H9 (cell line): ENCODE results near the gene ACACA. TPM values are rescaled to one million over a fixed set of nuclear protein-coding genes. Genes with fewer than 3 reads are reported as not detected.

Experiments used
- DNase-seq: peaks from one replicate; pipeline ENCODE4 v3.0.0-alpha.2; 2017
- H2AFZ ChIP-seq: one replicate; pipeline ENCODE4 v1.6.1; 2013; ENCODE audit warnings: mild to moderate bottlenecking, low read length, control low read depth, moderate library complexity
- H2AK5ac ChIP-seq: 2 replicates; pipeline ENCODE4 v1.6.1; 2013; ENCODE audit warnings: low read length, control low read depth, mixed read lengths; ENCODE audit not compliant: insufficient read length
- H2BK120ac ChIP-seq: one replicate; pipeline ENCODE4 v1.6.1; 2013; ENCODE audit warnings: low read depth, mild to moderate bottlenecking, low read length, control low read depth, inconsistent platforms; ENCODE audit not compliant: poor library complexity, severe bottlenecking
- H2BK12ac ChIP-seq: 2 replicates; pipeline ENCODE4 v1.6.1; 2013; ENCODE audit warnings: low read length, control low read depth, mixed read lengths, low read depth; ENCODE audit not compliant: insufficient read length
- H2BK15ac ChIP-seq: 2 replicates; pipeline ENCODE4 v1.6.1; 2013; ENCODE audit warnings: low read depth, low read length, control low read depth
- H2BK20ac ChIP-seq: one replicate; pipeline ENCODE4 v1.6.1; 2013; ENCODE audit warnings: low read depth, mild to moderate bottlenecking, low read length, control low read depth, inconsistent platforms; ENCODE audit not compliant: poor library complexity, severe bottlenecking
- H2BK5ac ChIP-seq: 2 replicates; pipeline ENCODE4 v1.6.1; 2013; ENCODE audit warnings: low read length, control low read depth, mixed read lengths; ENCODE audit not compliant: insufficient read length
- H3K14ac ChIP-seq: 2 replicates; pipeline ENCODE4 v1.6.1; 2013; ENCODE audit warnings: low read length, control low read depth; ENCODE audit not compliant: insufficient read depth
- H3K18ac ChIP-seq: 2 replicates; pipeline ENCODE4 v1.6.1; 2013; ENCODE audit warnings: low read depth, mild to moderate bottlenecking, mixed read lengths, low read length, control low read depth; ENCODE audit not compliant: insufficient read length
- H3K23ac ChIP-seq: 2 replicates; pipeline ENCODE4 v1.6.1; 2013; ENCODE audit warnings: low read length, control low read depth, mixed read lengths, low read depth; ENCODE audit not compliant: insufficient read length
- H3K23me2 ChIP-seq: 2 replicates; pipeline ENCODE4 v1.6.1; 2013; ENCODE audit warnings: low read depth, mild to moderate bottlenecking, mixed read lengths, low read length, control low read depth; ENCODE audit not compliant: insufficient read length, poor library complexity, severe bottlenecking
- H3K27ac ChIP-seq: 2 replicates; pipeline ENCODE4 v1.5.1; 2013; ENCODE audit warnings: low read length, control low read depth, mixed read lengths, low read depth; ENCODE audit not compliant: insufficient read length
- H3K27me3 ChIP-seq: 2 replicates; pipeline ENCODE4 v1.6.1; 2013; ENCODE audit warnings: low read length, control low read depth, inconsistent platforms; ENCODE audit not compliant: insufficient read depth
- H3K4ac ChIP-seq: 2 replicates; pipeline ENCODE4 v1.6.1; 2013; ENCODE audit warnings: low read depth, mild to moderate bottlenecking, control low read depth, inconsistent platforms, low read length, moderate library complexity
- H3K4me1 ChIP-seq: 2 replicates; pipeline ENCODE4 v1.6.1; 2013; ENCODE audit warnings: low read length, control low read depth, inconsistent platforms; ENCODE audit not compliant: insufficient read depth
- H3K4me2 ChIP-seq: 2 replicates; pipeline ENCODE4 v1.6.1; 2013; ENCODE audit warnings: low read length, control low read depth, mixed read lengths; ENCODE audit not compliant: insufficient read length, insufficient read depth
- H3K56ac ChIP-seq: 2 replicates; pipeline ENCODE4 v1.6.1; 2013; ENCODE audit warnings: low read depth, mild to moderate bottlenecking, mixed read lengths, low read length, control low read depth; ENCODE audit not compliant: insufficient read length
- H3K79me1 ChIP-seq: 2 replicates; pipeline ENCODE4 v1.6.1; 2013; ENCODE audit warnings: low read depth, mild to moderate bottlenecking, moderate library complexity, low read length, control low read depth, inconsistent platforms; ENCODE audit not compliant: insufficient read depth, poor library complexity, severe bottlenecking
- H3K79me2 ChIP-seq: 2 replicates; pipeline ENCODE4 v1.6.1; 2013; ENCODE audit warnings: low read length, control low read depth, inconsistent platforms; ENCODE audit not compliant: insufficient read depth
- H3K9ac ChIP-seq: 2 replicates; pipeline ENCODE4 v1.6.1; 2013; ENCODE audit warnings: low read length, control low read depth, mixed read lengths; ENCODE audit not compliant: insufficient read length; ENCODE audit errors: extremely low read depth
- H3K9me3 ChIP-seq: one replicate; pipeline ENCODE4 v1.6.1; 2013; ENCODE audit warnings: low read depth, low read length, inconsistent platforms; ENCODE audit not compliant: control insufficient read depth
- H3T11ph ChIP-seq: one replicate; pipeline ENCODE4 v1.6.1; 2013; ENCODE audit warnings: mild to moderate bottlenecking, low read length, control low read depth, inconsistent platforms
- H4K20me1 ChIP-seq: one replicate; pipeline ENCODE4 v1.6.1; 2013; ENCODE audit not compliant: control insufficient read depth, insufficient read length, insufficient read depth
- H4K5ac ChIP-seq: 2 replicates; pipeline ENCODE4 v1.6.1; 2013; ENCODE audit warnings: low read depth, mild to moderate bottlenecking, mixed read lengths, low read length, control low read depth; ENCODE audit not compliant: insufficient read length
- H4K8ac ChIP-seq: replicated peaks from 2 replicates; pipeline ENCODE4 v1.6.1; 2013; ENCODE audit warnings: low read length, control low read depth, mixed read lengths, low read depth; ENCODE audit not compliant: insufficient read length
- H4K91ac ChIP-seq: 2 replicates; pipeline ENCODE4 v1.6.1; 2013; ENCODE audit warnings: low read depth, mild to moderate bottlenecking, moderate library complexity, mixed read lengths, low read length, control low read depth; ENCODE audit not compliant: insufficient read length
- H3K27ac Mint-ChIP-seq, 3 experiments: 2 replicates in 2 of 3; 3 replicates in 1 of 3; pipeline ENCODE4 v1.8.0; 2020 to 2021; ENCODE audit warnings: mixed read lengths in 3 of 3, mild to moderate bottlenecking in 1 of 3, moderate library complexity in 1 of 3
- H3K27me3 Mint-ChIP-seq: 2 replicates; pipeline ENCODE4 v1.8.0; 2021; ENCODE audit warnings: low read depth, mild to moderate bottlenecking, moderate library complexity, mixed read lengths
- H3K36me3 Mint-ChIP-seq, 3 experiments: 2 replicates in 2 of 3; 3 replicates in 1 of 3; pipeline ENCODE4 v1.8.0; 2020 to 2021; ENCODE audit warnings: low read depth in 3 of 3, mixed read lengths in 3 of 3; ENCODE audit not compliant: insufficient read depth in 1 of 3
- H3K4me1 Mint-ChIP-seq, 2 experiments: 2 replicates each; pipeline ENCODE4 v1.8.0; 2020; ENCODE audit warnings: mixed read lengths in 2 of 2
- H3K4me3 Mint-ChIP-seq, 2 experiments: 2 replicates in 1 of 2; 3 replicates in 1 of 2; pipeline ENCODE4 v1.8.0; 2020 to 2021; ENCODE audit warnings: mild to moderate bottlenecking in 2 of 2, mixed read lengths in 2 of 2, moderate library complexity in 1 of 2
- H3K9me3 Mint-ChIP-seq, 2 experiments: 2 replicates in 1 of 2; 3 replicates in 1 of 2; pipeline ENCODE4 v1.8.0; 2020; ENCODE audit warnings: mild to moderate bottlenecking in 2 of 2, mixed read lengths in 2 of 2, moderate library complexity in 1 of 2
- WGBS: extraction: QIAGEN DNeasy Blood & Tissue Kit; methylation state at CpG from one replicate; pipeline ENCODE4 v1.1.7; 2013; ENCODE audit warnings: missing lambda C conversion rate, low lambda C conversion rate, mixed read lengths; ENCODE audit not compliant: insufficient read length; ENCODE audit errors: extremely low coverage; 5-methylcytosine and 5-hydroxymethylcytosine counted together
- total RNA-seq: library from RNA; stranded (reverse); gene quantifications from 2 replicates; pipeline ENCODE4 v1.2.1, GENCODE V29; 2021
- TF ChIP-seq, protein P1 (sequence below): fragments of 200-600 bp; sonication (generic); conservative IDR thresholded peaks from 3 replicates; pipeline ENCODE4 v1.8.0; 2021; ENCODE audit warnings: antibody characterized with exemption, mild to moderate bottlenecking

Gene ACACA
- total RNA-seq, 1 experiment from 2014 or later = 135 TPM

DNA sequence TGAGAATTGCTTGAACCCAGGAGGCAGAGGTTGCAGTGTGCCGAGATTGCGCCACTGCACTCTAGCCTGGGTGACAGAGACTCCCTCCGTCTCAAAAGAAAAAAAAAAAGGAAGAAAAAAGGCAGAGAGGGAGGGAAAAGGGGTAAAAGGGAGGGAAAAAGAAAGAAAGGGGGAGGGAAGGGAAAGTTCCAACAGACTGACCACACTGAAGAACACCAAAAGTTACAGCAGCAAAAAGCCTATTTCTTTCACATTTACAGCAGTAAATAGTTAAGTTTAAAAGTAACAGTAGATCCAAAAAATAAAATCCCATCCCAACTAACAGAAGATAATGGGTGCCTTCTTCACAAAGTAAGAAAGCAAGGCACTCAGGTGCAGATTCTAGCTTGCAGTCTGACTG, 67.8 kb downstream of the ACACA start:
- Histone ChIP-seq H3K79me1 (peaks cover 10% of the 10 kb centered on the region), H3K23me2 (no peaks in the 10 kb centered on the region), H3K14ac (no peak overlapping the region), H2BK15ac (no peak overlapping the region), H2BK5ac (no peak overlapping the region), H4K91ac (no peak overlapping the region), H2BK12ac (no peak overlapping the region), H2BK20ac (no peak overlapping the region), H4K8ac (no peak overlapping the region), H3K4me1 (no peaks in the 10 kb centered on the region; the same call in 1 of the 2 replicates), H3K9ac (no peak overlapping the region), H2AK5ac (no peak overlapping the region), H3K18ac (no peak overlapping the region), H2BK120ac (no peak overlapping the region), H3K56ac (no peak overlapping the region), H3T11ph (no peak overlapping the region), H3K27me3 (no peaks in the 10 kb centered on the region), H3K27ac (no peak overlapping the region), H4K20me1 (no peaks in the 10 kb centered on the region), H3K9me3 (no peaks in the 10 kb centered on the region), H3K79me2 (peaks cover 9% of the 10 kb centered on the region; the same call in 1 of the 2 replicates), H3K23ac (no peak overlapping the region), H3K4ac (no peak overlapping the region), H4K5ac (no peak overlapping the region), H3K4me2 (no peak overlapping the region), H2AFZ (no peak overlapping the region)
- Mint-ChIP-seq H3K4me1 (peaks cover 27 to 28% of the 10 kb centered on the region in 2 experiments), H3K27me3 (no peaks in the 10 kb centered on the region), H3K4me3 (no peak overlapping the region), H3K27ac (peak overlapping the region in 1 of 3 experiments; percentile 21; a peak in 3 of 7 replicates), H3K9me3 (no peaks in the 10 kb centered on the region), H3K36me3 (peaks cover 26 to 56% (median 31%) of the 10 kb centered on the region in 3 experiments)
- no CpG with 5 or more reads among the region's 3 CpGs for WGBS
- DNase-seq = no peak
- TF ChIP-seq, protein P1, sequence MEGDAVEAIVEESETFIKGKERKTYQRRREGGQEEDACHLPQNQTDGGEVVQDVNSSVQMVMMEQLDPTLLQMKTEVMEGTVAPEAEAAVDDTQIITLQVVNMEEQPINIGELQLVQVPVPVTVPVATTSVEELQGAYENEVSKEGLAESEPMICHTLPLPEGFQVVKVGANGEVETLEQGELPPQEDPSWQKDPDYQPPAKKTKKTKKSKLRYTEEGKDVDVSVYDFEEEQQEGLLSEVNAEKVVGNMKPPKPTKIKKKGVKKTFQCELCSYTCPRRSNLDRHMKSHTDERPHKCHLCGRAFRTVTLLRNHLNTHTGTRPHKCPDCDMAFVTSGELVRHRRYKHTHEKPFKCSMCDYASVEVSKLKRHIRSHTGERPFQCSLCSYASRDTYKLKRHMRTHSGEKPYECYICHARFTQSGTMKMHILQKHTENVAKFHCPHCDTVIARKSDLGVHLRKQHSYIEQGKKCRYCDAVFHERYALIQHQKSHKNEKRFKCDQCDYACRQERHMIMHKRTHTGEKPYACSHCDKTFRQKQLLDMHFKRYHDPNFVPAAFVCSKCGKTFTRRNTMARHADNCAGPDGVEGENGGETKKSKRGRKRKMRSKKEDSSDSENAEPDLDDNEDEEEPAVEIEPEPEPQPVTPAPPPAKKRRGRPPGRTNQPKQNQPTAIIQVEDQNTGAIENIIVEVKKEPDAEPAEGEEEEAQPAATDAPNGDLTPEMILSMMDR = no peak
